Fibroblast of lung (primary cell): Measurements from ENCODE around the gene ZNF175. TPM values are rescaled to one million over a fixed set of nuclear protein-coding genes. Genes with fewer than 3 reads are reported as not detected.

Experiments used
- DNase-seq, 2 donors: peaks; one replicate each; pipeline versions ENCODE4 v3.0.0 to v3.0.0-alpha.2; 2010; ENCODE audit warnings: low read depth in 2 of 2
- H2AFZ ChIP-seq: 2 replicates; pipeline ENCODE4 v1.5.1; 2012; ENCODE audit warnings: low read length, control low read depth, inconsistent platforms
- H3K27ac ChIP-seq: 2 replicates; pipeline ENCODE4 v1.5.1; 2011; ENCODE audit warnings: low read length, control low read depth; ENCODE audit not compliant: insufficient read depth
- H3K27me3 ChIP-seq: 2 replicates; pipeline ENCODE4 v1.5.1; 2011; ENCODE audit warnings: mild to moderate bottlenecking, low read length; ENCODE audit not compliant: control insufficient read depth, insufficient read depth
- H3K36me3 ChIP-seq: 2 replicates; pipeline ENCODE4 v1.5.1; 2011; ENCODE audit warnings: low read length; ENCODE audit not compliant: control insufficient read depth, insufficient read depth
- H3K4me1 ChIP-seq: 2 replicates; pipeline ENCODE4 v1.5.1; 2011; ENCODE audit warnings: low read length; ENCODE audit not compliant: control insufficient read depth, insufficient read depth; ENCODE audit errors: extremely low read depth
- H3K4me2 ChIP-seq: 2 replicates; pipeline ENCODE4 v1.5.1; 2011; ENCODE audit warnings: low read length, control low read depth; ENCODE audit not compliant: insufficient read depth; ENCODE audit errors: extremely low read depth
- H3K4me3 ChIP-seq, 4 experiments: fragments of 200-600 bp in 1 of 4; sonication (generic) in 1 of 4; replicated peaks in 1 of 4; 2 replicates each; pipeline ENCODE4 v1.5.1; 2011 to 2016; ENCODE audit warnings: low read length in 4 of 4, low read depth in 3 of 4, mild to moderate bottlenecking in 3 of 4, control low read depth in 2 of 4, inconsistent platforms in 1 of 4, mixed read lengths in 1 of 4; ENCODE audit not compliant: insufficient read depth in 1 of 4; ENCODE audit errors: control extremely low read depth in 1 of 4
- H3K79me2 ChIP-seq: 2 replicates; pipeline ENCODE4 v1.5.1; 2012; ENCODE audit warnings: mild to moderate bottlenecking, low read length, inconsistent platforms; ENCODE audit not compliant: control insufficient read depth, insufficient read depth
- H3K9ac ChIP-seq: 2 replicates; pipeline ENCODE4 v1.5.1; 2011; ENCODE audit warnings: mild to moderate bottlenecking, low read length, control low read depth; ENCODE audit not compliant: insufficient read depth
- H3K9me3 ChIP-seq: 2 replicates; pipeline ENCODE4 v1.5.1; 2012; ENCODE audit warnings: low read depth, low read length; ENCODE audit not compliant: control insufficient read depth, insufficient read depth
- H4K20me1 ChIP-seq: 2 replicates; pipeline ENCODE4 v1.5.1; 2011; ENCODE audit warnings: low read length; ENCODE audit not compliant: control insufficient read depth, insufficient read depth; ENCODE audit errors: extremely low read depth
- CTCF ChIP-seq, 2 donors: IDR thresholded peaks in 1 of 2; conservative IDR thresholded peaks in 1 of 2; 1 replicate in 1 of 2; 2 replicates in 1 of 2; pipeline ENCODE4 v1.5.1; 2011 to 2012; ENCODE audit warnings: low read length in 2 of 2, control low read depth in 1 of 2, inconsistent platforms in 1 of 2, low read depth in 1 of 2, mild to moderate bottlenecking in 1 of 2
- EZH2 ChIP-seq: IDR thresholded peaks from 2 replicates; pipeline ENCODE4 v1.5.1; 2012; ENCODE audit warnings: low read length, control low read depth, mild to moderate bottlenecking; ENCODE audit errors: missing control alignments
- polyA plus RNA-seq, 2 donors: library from polyadenylated mRNA; depleted of rRNA in 1 of 2; stranded (reverse) in 1 of 2; unstranded in 1 of 2; fragments of >200 nt; gene quantifications; 2 replicates each; pipeline ENCODE4 v1.2.1, GENCODE V29; 2011 to 2012; ENCODE audit warnings: missing spikeins in 1 of 2
- total RNA-seq: library from RNA; depleted of rRNA; stranded (reverse); fragments of >200 nt; gene quantifications from 2 replicates; pipeline ENCODE4 v1.2.1, GENCODE V29; 2014

The ZNF175 gene
- total and polyA plus RNA-seq, 2 donors (not counting 1 experiment from before 2014, with no cell fraction given): 5.0 to 7.6 TPM

GRCh38 chr19:51640386-51640785 is 69.3 kb downstream of the ZNF175 start:
- H2AFZ ChIP-seq: no peak overlapping the region
- no peaks in the 10 kb centered on the region for H3K9me3 ChIP-seq
- no peak for TF ChIP-seq EZH2
- TF ChIP-seq CTCF (conservative IDR thresholded peaks at IDR 0.05 in 1 of 2, IDR thresholded peaks at IDR 0.05 in 1 of 2; ENCODE audit: low read depth in 1 of 2, low read length in 2 of 2): no peak
- H3K9ac ChIP-seq: no peak overlapping the region
- no peaks in the 10 kb centered on the region for H3K4me1 ChIP-seq
- H3K27ac ChIP-seq: no peak overlapping the region
- H3K79me2 ChIP-seq: no peaks in the 10 kb centered on the region
- DNase-seq: no peak
- H3K27me3 ChIP-seq: no peaks in the 10 kb centered on the region
- no peaks in the 10 kb centered on the region for H4K20me1 ChIP-seq
- H3K36me3 ChIP-seq: no peaks in the 10 kb centered on the region
- no peak overlapping the region for H3K4me3 ChIP-seq
- no peak overlapping the region for H3K4me2 ChIP-seq

GRCh38 chr19:51641648-51642047 is 70.6 kb downstream of the ZNF175 start:
- no peaks in the 10 kb centered on the region for H4K20me1 ChIP-seq
- H3K4me2 ChIP-seq: no peak overlapping the region
- H2AFZ ChIP-seq: no peak overlapping the region
- no peaks in the 10 kb centered on the region for H3K27me3 ChIP-seq
- no peak overlapping the region for H3K27ac ChIP-seq
- H3K4me3 ChIP-seq: no peak overlapping the region
- H3K79me2 ChIP-seq: no peaks in the 10 kb centered on the region
- H3K9ac ChIP-seq: no peak overlapping the region
- H3K9me3 ChIP-seq: no peaks in the 10 kb centered on the region
- no peak for TF ChIP-seq CTCF (conservative IDR thresholded peaks at IDR 0.05 in 1 of 2, IDR thresholded peaks at IDR 0.05 in 1 of 2; ENCODE audit: low read depth in 1 of 2, low read length in 2 of 2)
- TF ChIP-seq EZH2: no peak
- H3K4me1 ChIP-seq: no peaks in the 10 kb centered on the region
- DNase-seq: no peak
- no peaks in the 10 kb centered on the region for H3K36me3 ChIP-seq

Other genes with a start within 250 kb of the ZNF175 start
- 0.26 and 0.33 TPM in 2 replicates for gene VSIG10L, start 229.1 kb upstream of the ZNF175 start, total RNA-seq
- gene VSIG10L, start 229.1 kb upstream of the ZNF175 start, polyA plus RNA-seq: 0.66 and 0.82 TPM in 2 replicates
- gene ETFB, start 204.9 kb upstream of the ZNF175 start, total RNA-seq: 71.7 and 123 TPM in 2 replicates
- gene ETFB, start 204.9 kb upstream of the ZNF175 start, polyA plus RNA-seq: 84.4 and 101 TPM in 2 replicates
- not detected in 2 replicates for gene CLDND2, start 202.3 kb upstream of the ZNF175 start, total RNA-seq
- not detected in 2 replicates for gene CLDND2, start 202.3 kb upstream of the ZNF175 start, polyA plus RNA-seq
- not detected in 2 replicates for gene NKG7, start 198.6 kb upstream of the ZNF175 start, total RNA-seq
- not detected in 2 replicates for gene NKG7, start 198.6 kb upstream of the ZNF175 start, polyA plus RNA-seq
- not detected in 2 replicates for gene LIM2, start 183.3 kb upstream of the ZNF175 start, total RNA-seq
- not detected in 2 replicates for gene LIM2, start 183.3 kb upstream of the ZNF175 start, polyA plus RNA-seq
- not detected in 2 replicates for gene C19orf84, start 180.7 kb upstream of the ZNF175 start, total RNA-seq
- gene C19orf84, start 180.7 kb upstream of the ZNF175 start, polyA plus RNA-seq: not detected in 2 replicates
- not detected in 2 replicates for gene SIGLEC10, start 153.6 kb upstream of the ZNF175 start, total RNA-seq
- not detected in 2 replicates for gene SIGLEC10, start 153.6 kb upstream of the ZNF175 start, polyA plus RNA-seq
- gene SIGLEC8, start 112.8 kb upstream of the ZNF175 start, total RNA-seq: not detected in 2 replicates
- gene SIGLEC8, start 112.8 kb upstream of the ZNF175 start, polyA plus RNA-seq: not detected in 2 replicates
- gene CEACAM18, start 92.7 kb upstream of the ZNF175 start, total RNA-seq: not detected in 2 replicates
- gene CEACAM18, start 92.7 kb upstream of the ZNF175 start, polyA plus RNA-seq: not detected in 2 replicates
- gene SIGLEC12, start 69.5 kb upstream of the ZNF175 start, total RNA-seq: not detected in 2 replicates
- gene SIGLEC12, start 69.5 kb upstream of the ZNF175 start, polyA plus RNA-seq: not detected in 2 replicates
- gene SIGLEC6, start 39.6 kb upstream of the ZNF175 start, total RNA-seq: not detected in 2 replicates
- gene SIGLEC6, start 39.6 kb upstream of the ZNF175 start, polyA plus RNA-seq: not detected in 2 replicates
- gene SIGLEC5, start 59.1 kb downstream of the ZNF175 start, total RNA-seq: not detected in 2 replicates
- gene SIGLEC5, start 59.1 kb downstream of the ZNF175 start, polyA plus RNA-seq: not detected in 2 replicates
- gene SIGLEC14, start 75.5 kb downstream of the ZNF175 start, total RNA-seq: not detected in 2 replicates
- gene SIGLEC14, start 75.5 kb downstream of the ZNF175 start, polyA plus RNA-seq: not detected in 2 replicates
- 5.1 and 8.6 TPM in 2 replicates for gene SPACA6, start 122.0 kb downstream of the ZNF175 start, total RNA-seq
- gene SPACA6, start 122.0 kb downstream of the ZNF175 start, polyA plus RNA-seq: 2.8 and 5.5 TPM in 2 replicates
- gene HAS1, start 152.7 kb downstream of the ZNF175 start, total RNA-seq: not detected in 2 replicates
- gene HAS1, start 152.7 kb downstream of the ZNF175 start, polyA plus RNA-seq: not detected in 2 replicates
- not detected in 2 replicates for gene FPR1, start 180.6 kb downstream of the ZNF175 start, total RNA-seq
- 0.14 TPM in 1 of 2 replicates, not detected in the other for gene FPR1, start 180.6 kb downstream of the ZNF175 start, polyA plus RNA-seq
- gene FPR2, start 189.9 kb downstream of the ZNF175 start, total RNA-seq: not detected in 2 replicates
- 0.12 TPM in 1 of 2 replicates, not detected in the other for gene FPR2, start 189.9 kb downstream of the ZNF175 start, polyA plus RNA-seq
- gene FPR3, start 223.9 kb downstream of the ZNF175 start, total RNA-seq: under 0.01 TPM in 1 of 2 replicates, not detected in the other
- not detected in 2 replicates for gene FPR3, start 223.9 kb downstream of the ZNF175 start, polyA plus RNA-seq